COLO668 (cell line): Measurements from ENCODE around the gene VSX2.
"Not testable (repeated sequence)": the region's sequence is repeated elsewhere in the genome, so short reads cannot be mapped to it uniquely, and the experiment has no call there.

Source experiments
- DNase-seq: peaks from one replicate; lab custom pipeline; 2025; ENCODE audit not compliant: unreplicated experiment; lab: John Stamatoyannopoulos, UW

The VSX2 gene

GRCh38 chr14:74258764-74259035 is 19.5 kb downstream of the VSX2 start:
- DNase-seq, result no peak

GRCh38 chr14:74259513-74259912 is 20.3 kb downstream of the VSX2 start:
- DNase-seq, result no peak

- DNase-seq, result no peak
Measured at GRCh38 chr14:74260525-74261233, 21.4 kb downstream of the VSX2 start.

GRCh38 chr14:74261288-74261687 is 22.0 kb downstream of the VSX2 start:
- no peak for DNase-seq

- no peak for DNase-seq
Measured at GRCh38 chr14:74262076-74262475, 22.8 kb downstream of the VSX2 start.

GRCh38 chr14:74263181-74263580 is 23.9 kb downstream of the VSX2 start:
- no peak for DNase-seq

- DNase-seq, result no peak
Measured at GRCh38 chr14:74263921-74264320, 24.7 kb downstream of the VSX2 start.

- no peak for DNase-seq
Measured at GRCh38 chr14:74265301-74265965, 26.2 kb downstream of the VSX2 start.

GRCh38 chr14:74267588-74267987 is 28.3 kb downstream of the VSX2 start:
- DNase-seq, result no peak

GRCh38 chr14:74270382-74271177 is 31.3 kb downstream of the VSX2 start:
- not testable (repeated sequence) for DNase-seq

GRCh38 chr14:74271365-74271764 is 32.1 kb downstream of the VSX2 start:
- DNase-seq, result no peak

GRCh38 chr14:74275241-74275841 is 36.1 kb downstream of the VSX2 start:
- DNase-seq, result no peak

- no peak for DNase-seq
Measured at GRCh38 chr14:74278080-74278479, 38.8 kb downstream of the VSX2 start.

GRCh38 chr14:74281069-74281468 is 41.8 kb downstream of the VSX2 start:
- no peak for DNase-seq

- no peak for DNase-seq
Measured at GRCh38 chr14:74286736-74287135, 47.5 kb downstream of the VSX2 start.

- no peak for DNase-seq
Measured at GRCh38 chr14:74289801-74290200, 50.6 kb downstream of the VSX2 start.

GRCh38 chr14:74290415-74290814 is 51.2 kb downstream of the VSX2 start:
- DNase-seq, result no peak

- DNase-seq, result no peak
Measured at GRCh38 chr14:74292061-74292460, 52.8 kb downstream of the VSX2 start.

GRCh38 chr14:74293606-74294005 is 54.4 kb downstream of the VSX2 start:
- no peak for DNase-seq

GRCh38 chr14:74296037-74296467 is 56.8 kb downstream of the VSX2 start:
- DNase-seq, result no peak

GRCh38 chr14:74297986-74298385 is 58.7 kb downstream of the VSX2 start:
- no peak for DNase-seq

- no peak for DNase-seq
Measured at GRCh38 chr14:74299061-74299545, 59.9 kb downstream of the VSX2 start.
